CD4-positive, alpha-beta T cell treated with Interferon alpha-2 for 1 hour (primary cell): Measurements from ENCODE around the gene IL22RA2.

Experiments used
- DNase-seq, 2 donors: peaks; one replicate each; pipeline ENCODE4 v3.0.0-alpha.2; 2020 to 2022

The IL22RA2 gene

DNA sequence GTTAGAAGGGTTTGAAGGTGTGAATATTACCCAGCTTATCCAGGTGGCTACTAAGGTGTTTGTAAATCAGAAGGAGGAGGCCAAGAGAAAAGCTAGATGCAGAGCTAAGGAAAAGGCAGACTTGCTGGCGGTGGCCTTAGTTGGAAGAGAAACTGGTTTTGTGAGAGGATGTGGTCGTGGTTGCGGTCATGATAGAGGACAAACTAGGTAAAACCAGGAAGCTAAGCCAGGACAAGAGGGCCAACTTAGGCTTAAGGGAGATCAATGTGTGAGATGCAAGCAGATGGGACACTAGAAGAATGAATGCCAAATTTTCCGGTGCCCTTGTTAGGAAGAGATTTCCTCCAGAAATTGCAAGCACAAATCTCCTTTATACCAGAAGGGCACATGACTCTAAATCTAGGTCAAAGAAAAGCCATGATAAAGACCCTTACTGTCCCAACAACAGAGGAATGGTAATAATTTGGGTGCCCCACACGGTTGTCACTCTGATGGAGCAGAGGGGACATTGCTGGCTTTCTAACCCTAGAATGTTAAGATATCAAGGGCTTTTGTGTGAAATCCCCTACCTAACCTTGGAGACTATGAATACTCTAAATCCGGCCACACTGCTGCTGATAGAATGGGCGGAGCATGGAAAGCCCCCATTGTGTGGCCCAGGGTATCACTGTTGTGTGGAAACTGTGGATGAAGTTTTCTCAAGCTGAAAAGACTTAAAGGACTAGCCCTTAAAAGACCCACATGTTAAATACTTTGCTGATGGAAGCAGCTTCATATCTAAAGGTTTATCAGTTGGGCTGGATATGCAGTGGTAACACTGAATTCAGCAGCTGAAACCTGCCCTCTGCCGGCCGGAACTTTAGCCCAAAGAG, 7.8 kb downstream of the IL22RA2 start:
- DNase-seq, result peak; percentile 23 to 56

DNA sequence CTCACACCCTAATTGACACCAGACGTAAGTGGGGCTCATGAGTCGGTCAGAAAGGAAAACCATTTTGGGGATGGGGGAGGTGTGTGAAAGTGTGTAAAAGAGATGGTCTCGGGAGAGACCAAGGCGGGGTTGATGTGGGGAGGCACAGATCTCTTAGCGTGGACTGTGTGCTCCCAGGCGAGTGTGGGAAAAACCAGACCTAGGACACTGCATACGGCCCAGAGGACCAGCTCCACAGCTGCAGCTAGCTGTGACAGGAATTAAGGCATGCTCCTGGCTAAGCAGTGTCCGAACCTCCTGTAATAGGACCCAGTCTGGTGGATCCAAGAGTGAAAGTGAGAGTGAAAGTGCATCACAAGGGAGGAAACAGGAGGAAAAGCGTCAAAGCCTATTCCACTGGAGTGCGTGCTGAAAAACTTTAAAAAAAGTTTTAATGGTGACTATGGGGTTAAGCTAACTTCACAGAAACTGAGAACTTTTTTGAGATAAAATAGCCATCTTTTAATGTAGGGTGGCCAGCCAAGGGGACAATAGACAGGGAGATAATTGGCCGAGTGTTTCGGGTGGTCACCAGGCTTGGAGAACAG, 9.6 kb downstream of the IL22RA2 start:
- DNase-seq, result no peak

DNA sequence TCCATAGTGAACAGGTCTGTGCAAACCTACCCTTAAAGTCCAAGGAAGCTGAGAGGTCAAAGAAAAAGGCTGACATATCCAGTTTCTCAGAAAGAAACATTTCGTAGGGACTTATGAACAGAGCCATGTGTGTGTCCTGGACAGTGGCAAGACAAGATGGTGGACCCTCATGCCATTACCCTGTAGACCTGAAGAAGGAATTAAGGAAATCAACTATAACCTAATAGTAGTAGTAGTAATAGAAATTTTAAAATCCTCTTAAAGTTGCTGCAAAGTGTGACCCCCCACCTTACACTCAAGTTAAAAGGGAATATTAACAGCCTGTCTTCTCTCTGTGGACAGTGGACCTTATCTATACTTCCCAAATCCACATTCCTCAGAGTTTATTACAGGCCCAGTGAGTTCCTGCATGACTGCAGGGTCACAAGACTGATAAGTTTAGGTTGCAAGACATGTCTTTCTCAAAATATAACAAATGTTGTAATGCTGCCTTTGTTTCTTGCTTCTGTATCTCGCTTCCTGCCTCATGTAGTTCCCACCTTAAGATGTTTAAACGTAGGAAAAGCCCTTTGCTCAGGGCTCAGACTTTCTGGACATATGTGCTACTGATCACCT, 10.6 kb downstream of the IL22RA2 start:
- no peak for DNase-seq

DNA sequence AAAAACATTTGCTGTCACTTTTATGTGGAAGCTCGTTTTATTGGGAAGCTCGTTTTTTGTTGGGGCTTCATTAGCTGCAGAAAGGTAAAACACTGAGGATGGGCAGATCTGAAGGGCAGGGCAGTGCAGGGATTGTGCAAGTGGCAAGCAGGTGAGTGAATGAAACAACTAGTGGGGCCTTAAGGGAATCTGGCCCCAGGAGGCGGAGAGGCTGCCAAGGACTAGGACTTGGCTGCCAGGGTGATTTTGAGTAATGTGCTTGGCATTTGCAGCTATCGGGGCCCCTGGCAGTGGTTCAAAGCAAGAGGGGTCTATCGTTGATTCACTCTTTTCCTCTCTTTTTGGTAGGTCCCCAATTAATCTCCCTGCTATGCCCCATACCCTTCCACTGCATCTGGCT, 11.5 kb downstream of the IL22RA2 start:
- DNase-seq, result no peak

DNA sequence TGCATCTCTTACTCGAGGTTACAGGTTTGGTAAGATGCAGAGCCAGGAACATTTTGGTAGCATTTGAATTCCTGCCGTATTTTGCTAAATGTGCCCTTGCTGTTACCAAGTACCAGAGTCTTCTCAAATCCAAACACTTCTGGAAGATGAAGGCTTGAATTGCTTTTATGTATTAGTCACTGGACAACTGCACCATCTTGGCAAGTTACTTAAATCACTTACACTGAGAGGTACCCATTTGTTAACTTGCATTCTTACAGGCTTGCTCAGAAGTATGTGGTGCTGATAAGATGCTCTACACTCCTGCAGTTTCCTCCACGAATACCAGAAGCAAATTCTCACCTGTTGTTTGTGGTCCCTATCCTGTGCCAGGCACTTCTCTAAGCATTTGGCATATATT, 12.7 kb downstream of the IL22RA2 start:
- DNase-seq, result no peak

DNA sequence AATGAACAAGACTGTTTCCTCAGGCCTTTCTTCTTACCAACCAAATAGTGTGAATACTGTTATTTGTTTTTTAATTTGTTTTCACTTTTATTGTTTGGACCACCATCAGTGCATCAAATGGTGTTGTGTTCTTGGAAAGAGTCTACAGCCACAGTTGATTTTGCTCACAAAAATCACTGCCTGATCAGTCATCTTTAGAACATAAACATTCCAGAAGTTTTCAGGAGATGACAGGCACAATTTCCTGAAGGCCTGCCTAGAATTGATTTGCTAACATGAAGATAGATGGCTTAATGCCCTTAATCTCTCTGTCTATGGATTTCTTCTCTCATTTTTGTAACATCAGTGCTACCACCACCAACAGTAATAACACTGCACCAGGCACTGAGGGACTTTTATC, 13.5 kb downstream of the IL22RA2 start:
- DNase-seq, result no peak

DNA sequence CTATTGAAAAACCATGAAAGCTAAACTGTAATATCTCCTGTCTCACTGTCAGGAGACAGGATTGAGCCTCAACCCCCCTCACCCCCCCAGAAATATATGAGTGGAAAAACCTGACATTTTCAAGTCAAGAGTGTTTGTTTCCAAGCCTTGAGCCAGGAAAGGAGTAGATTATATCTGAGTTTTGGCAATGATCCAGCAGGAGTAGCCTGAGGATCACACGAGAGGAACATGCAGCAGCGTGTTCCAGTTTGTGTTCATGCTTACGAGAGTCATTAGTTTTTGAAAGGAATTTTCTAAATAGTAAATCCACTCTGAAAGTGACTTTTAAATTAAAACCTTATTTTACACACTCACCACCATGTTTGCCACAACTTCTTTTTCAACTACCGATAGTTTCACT, 15.8 kb downstream of the IL22RA2 start:
- no peak for DNase-seq

DNA sequence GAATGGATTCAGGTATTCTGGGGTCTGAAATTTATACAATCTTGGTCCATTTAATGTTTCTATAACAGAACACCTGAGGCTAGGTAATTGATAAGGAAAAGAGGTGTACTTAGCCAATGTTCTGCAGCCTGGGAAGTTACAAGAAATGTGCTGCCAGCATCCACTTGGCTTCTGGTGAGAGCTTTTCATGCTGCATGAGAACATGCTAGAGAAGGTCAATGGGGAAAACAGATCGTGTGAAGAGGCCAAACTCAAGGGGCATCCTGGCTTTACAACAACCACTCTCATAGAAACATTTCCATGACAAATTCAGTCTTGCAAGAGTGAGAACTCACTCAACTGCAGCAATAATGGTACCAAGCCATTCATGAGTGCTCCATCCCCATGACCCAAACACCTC, 16.8 kb downstream of the IL22RA2 start:
- no peak for DNase-seq

DNA sequence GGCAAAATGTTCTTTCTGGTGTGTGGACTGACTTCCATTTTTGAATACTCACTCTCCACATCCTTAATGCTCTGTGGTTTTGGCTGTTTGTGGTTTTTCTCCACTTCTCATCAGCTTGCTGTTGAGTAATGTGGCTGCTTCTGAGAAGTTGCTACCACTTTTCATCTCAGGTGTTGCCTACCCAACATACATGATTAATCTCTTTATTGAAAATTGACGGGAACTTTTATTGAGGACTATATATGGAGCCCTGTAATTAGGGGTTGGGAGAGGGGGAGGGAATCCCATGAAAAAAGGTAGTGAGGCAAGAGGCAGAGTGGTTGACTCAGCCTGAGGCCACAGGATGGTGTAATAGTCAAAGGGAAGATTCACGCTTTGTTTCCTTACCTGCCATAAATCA, 17.6 kb downstream of the IL22RA2 start:
- peak; percentile 39 to 69 for DNase-seq

DNA sequence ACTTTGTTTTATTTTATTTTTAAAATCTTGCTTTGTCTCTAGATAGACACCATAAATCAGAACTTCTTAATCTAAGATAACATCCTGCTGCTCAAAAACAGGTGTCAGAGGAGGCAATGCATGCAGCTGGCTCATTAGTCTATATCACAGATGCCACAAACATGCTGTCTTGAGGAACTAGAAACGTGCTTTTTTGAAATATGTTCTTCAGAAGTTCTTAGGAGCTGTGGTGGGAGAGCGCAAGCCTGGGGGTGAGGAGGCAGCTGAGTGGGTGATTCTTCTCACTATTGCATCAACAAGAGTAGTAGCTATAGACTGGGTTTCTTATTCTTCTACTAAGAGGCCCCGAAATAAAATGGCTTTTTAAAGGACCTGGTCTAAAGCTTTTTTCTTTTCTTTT, 23.4 kb downstream of the IL22RA2 start:
- DNase-seq, result no peak

DNA sequence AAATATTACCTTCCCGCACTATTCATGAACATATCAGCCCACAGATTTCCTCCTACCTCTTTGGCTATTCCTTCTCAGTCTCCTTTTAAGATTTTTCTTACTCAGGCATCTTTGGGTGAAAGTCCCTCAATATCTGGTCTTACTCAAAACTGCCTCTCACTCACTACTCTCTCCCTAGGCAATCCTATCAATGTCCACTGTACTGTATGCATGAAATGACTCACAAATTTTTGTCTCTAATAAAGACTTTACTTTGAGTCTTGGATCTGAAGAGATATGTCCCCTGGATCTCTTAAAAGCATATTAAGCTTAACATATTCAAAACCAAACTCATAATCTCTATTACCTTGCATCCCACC, 24.4 kb downstream of the IL22RA2 start:
- DNase-seq, result no peak

DNA sequence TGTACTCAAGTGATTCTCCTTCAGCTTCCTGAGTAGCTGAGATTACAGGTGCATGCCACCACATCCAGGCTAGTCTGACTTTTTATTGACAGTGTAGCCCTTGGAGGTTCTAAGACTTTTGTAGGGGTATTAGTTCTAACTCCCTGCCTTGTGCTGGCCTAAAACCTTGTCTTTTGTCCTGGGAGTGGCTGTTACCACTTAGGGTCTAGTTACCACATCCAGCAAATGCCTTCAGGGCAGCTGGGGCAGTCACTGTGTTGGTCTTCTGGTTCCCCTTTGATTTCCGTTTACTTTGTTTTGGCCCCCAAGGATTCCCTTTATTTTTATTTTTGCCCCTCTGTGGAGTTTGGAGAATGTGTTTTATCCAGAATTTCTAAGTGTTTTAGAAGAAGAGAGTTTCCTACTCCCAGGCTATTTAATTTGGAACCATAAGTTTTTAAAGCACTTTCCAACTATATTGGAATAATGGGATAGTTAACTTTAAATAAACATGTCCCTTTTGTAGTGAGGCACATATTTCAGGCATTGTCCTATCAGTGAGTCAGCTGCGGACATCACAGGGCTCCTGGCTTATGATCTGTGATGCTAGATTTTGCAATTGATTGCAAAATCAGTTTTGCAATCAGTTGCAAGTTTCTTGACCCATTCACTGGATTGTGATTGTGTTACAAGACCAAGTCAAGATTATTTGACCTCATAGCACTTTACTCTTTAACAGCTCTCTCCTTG, 25.0 kb downstream of the IL22RA2 start:
- peak in 1 of 2 donors; percentile 24 for DNase-seq

DNA sequence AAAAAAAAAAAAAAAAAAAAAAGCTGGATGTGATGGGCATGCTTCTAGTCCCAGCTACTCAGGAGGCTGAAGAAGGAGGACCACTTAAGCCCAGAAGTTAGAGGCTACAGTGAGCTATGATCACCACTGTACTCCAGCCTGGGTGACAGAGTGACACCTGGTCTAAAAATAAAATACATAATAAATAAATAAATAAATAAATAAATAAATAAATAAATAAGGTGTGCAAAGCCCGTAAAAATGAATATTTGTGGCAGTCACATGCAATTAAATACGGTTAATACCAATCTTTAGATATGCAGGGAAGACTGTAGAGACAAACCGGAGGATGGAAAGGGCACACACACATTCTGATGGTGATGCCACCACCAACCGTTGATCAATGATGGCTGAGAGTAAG, 26.2 kb downstream of the IL22RA2 start:
- DNase-seq, result no peak

DNA sequence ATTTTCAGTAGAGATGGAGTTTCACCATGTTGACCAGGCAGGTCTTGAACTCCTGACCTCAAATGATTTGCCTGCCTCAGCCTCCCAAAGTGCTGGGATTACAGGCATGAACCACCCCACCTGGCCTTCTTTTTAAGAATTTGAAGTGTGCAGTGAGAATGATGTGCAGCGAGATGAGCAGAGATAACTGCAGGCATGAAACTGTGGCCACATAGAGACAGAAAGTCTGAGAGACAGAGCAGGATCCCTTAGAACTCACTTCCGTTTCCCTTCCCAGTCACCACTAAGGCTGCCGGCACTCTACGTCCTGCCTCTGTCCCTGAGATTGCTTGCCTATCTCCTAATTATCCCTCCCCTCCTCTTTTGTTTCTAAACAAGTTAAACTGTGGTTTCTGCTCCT, 27.2 kb downstream of the IL22RA2 start:
- no peak for DNase-seq

DNA sequence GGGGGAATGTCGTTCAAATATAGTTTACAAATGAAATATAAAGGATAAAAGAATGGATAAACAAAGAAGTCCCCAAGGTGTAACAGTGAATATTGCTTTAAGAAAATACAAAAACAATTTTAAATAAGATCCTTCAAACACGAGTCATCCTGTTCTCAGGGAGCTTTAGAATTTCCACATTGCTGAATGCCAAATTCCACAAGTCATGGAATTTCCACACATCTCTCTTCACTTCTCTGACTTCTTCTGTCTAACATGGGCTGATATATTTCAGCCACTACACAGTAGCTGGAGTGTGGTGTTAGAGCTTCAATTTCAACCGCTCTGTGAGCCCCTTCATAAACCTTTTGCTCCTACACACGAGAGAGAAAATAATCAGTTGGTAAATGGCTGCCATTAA, 28.0 kb downstream of the IL22RA2 start:
- DNase-seq, result no peak

DNA sequence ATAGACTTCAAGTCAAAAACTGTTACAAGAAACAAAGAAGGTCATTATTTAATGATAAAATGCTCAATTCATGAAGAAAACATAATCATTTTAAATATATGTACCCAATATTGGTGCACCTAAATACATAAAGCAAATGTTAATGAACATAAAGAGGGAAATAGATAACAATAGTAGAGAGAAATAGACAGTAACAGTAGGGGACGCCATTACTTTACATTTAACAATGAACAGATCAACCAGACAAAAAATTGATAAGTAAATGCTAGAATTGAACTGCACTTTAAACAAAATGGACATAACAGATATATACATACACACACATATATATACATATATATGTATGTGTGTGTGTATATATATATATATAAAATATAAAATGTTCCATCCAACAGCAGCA, 37.4 kb downstream of the IL22RA2 start:
- peak in 1 of 2 donors; percentile 37 for DNase-seq

DNA sequence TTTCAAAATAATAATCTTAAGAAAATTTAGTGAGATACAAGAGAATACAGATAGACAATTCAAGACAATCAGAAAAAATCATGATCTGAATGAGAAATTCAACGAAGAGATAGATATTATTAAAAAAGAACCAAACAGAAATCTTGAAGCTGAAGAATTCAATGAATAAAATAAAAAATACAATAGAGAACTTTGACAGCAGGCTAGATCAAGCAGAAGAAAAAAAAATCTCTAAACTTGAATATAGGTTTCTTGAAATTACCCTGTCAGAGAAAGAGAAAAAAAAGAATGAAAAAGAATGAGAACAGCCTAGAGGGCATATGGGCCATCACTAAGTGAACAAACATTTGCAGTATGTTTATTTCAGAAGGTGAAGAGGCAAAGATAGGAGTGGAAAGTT, 39.0 kb downstream of the IL22RA2 start:
- no peak for DNase-seq

DNA sequence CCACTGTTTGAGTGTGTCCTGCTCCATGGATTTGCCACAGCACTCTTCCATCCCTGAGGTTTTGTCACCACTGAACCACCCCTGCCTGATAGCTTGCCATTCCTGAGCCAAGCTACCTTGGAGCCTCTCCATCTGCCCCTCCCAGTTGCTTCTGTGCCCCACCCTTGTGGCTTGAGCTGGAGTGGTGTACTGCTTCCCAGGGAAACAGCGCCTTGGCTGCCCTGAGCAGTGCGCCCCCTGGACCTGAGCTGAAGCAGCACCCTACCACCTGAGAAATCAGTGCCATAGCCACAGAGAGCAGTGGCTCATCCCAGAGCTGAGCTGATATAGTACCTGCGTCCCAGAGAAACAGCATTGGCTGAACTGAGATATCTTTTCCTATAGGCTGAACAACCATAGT, 40.3 kb downstream of the IL22RA2 start:
- DNase-seq, result no peak

DNA sequence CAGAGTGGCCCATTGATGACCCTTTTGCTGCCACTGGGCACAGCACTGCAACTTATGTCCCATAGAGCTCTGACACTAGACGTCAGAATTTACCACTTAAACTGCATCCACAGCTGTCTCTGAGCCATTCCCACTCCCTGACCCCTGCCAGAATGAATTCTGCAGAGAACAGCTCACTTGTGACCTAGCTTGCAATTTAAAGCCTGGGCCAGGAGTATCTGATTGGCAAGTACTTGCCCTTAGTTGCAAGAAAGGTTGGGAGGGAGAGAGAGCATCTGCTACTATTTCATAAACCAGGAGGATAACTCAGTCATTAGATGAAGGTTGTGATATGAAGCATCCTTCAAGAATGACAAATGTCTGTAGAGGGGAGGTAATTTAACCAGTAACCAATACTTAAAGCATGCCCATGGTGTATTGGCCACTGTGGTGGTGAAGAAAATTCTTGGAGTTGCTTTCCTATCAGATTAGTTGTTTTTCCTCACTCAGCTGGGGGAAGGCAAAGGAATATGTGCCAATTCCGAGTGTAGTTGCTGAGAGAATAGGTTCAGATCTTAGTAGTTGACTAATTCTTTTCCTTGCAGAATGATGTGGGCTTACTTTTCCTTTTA, 46.5 kb downstream of the IL22RA2 start:
- no peak for DNase-seq

DNA sequence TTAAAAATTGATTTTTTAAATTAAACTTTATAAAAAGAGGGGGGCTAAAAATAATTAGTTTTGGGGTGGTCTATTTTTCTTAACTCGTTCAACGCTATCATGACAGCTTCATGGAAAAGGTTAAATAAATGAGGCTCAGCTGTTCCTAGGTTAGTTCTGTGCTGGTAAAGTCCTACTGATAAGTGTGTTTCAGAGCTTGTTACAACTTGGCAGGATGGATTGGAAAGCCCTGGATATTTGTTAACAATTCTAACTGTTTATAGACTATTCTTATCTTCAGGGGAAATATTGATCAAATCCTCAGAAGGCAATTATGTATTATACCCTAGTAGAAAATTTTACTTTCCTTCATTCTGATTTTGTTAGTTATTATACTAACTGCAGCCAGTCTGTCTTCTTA, 50.4 kb downstream of the IL22RA2 start:
- DNase-seq, result no peak

DNA sequence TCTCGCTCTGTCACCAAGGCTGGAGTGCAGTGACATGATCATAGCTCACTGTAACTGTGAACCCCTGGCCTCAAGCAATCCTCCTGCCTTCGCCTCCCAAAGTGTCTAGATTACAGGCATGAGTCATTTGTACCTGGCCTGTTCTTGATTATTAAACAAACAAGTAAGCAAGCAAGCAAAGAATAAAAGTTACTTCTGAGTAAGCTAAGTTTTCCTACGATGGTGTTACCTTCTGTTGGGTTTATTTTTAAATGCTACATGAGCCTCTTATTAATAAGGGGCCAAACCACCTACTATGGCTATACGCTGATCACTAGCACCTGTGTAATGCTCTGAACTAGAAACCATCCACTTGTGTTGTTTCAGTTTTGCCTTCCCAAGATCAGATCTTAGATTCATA, 50.8 kb downstream of the IL22RA2 start:
- no peak for DNase-seq

DNA sequence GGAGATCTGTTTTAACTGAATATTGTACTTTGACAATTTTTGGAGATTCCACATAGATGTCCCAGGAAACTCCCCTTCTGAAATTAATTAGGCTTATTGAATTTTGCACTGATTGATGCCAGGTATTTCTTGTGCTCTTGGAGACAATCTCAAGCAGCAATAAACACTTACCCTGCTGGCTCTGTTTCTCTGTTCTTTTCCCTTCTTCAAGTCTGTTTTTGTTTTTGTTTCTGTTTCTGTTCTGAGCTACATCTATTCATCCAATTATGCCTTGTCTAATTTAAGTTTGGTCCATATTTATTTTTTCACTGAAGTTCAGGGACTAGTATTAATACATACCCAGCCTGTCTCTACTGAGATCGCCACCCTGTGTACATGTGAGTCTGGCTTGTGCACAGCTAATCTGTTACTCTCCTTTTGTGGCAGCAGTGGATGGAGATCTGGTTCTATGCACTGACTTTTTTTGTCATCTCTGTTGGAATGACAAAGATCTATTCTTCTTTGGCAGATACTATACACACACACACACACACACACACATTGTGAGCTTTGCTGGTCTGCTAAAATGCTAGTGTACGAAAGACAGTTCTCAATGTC, 51.9 kb downstream of the IL22RA2 start:
- no peak for DNase-seq

DNA sequence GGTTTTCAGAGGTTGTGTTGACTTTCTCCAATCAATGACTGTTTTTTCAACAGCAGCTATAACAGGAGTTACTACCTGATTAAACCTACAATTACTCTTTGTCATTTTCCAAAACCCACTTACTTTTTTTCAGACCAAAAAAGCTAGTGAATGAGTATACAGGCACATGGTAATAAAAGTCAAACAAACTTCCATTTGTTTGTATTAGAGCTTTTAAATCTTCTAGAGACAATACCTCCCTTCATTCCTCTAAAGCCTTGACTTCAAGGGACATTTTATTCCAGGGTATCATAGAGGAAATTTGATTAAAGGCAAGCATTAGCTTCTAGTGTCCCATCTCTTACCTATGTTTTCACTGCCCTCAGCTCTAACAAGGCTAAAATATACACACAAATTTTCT, 52.7 kb downstream of the IL22RA2 start:
- no peak for DNase-seq
